CD14-positive monocyte (primary cell): ENCODE measurements around the gene NUP214. TPM values are rescaled to one million over a fixed set of nuclear protein-coding genes. Genes with fewer than 3 reads are reported as not detected.

Experiments
- DNase-seq, 3 donors: peaks; one replicate each; pipeline ENCODE4 v3.0.0-alpha.2; 2011 to 2022
- H2AFZ ChIP-seq: 2 replicates; pipeline ENCODE4 v1.6.0; 2012; ENCODE audit warnings: mild to moderate bottlenecking, low read depth, low read length, inconsistent platforms; ENCODE audit not compliant: insufficient read depth, poor library complexity, severe bottlenecking
- H3K27ac ChIP-seq, 2 donors: 1 replicate in 1 of 2; 2 replicates in 1 of 2; pipeline ENCODE4 v1.5.1; 2012 to 2013; ENCODE audit warnings: low read length in 2 of 2, control low read depth in 1 of 2, inconsistent platforms in 1 of 2, low read depth in 1 of 2, mild to moderate bottlenecking in 1 of 2
- H3K27me3 ChIP-seq, 2 donors: one replicate each; pipeline versions ENCODE4 v1.6.0 to v1.6.1; 2011 to 2013; ENCODE audit warnings: low read length in 2 of 2; ENCODE audit not compliant: control insufficient read depth in 2 of 2, insufficient read depth in 2 of 2
- H3K36me3 ChIP-seq, 2 donors: replicated peaks in 1 of 2; 1 replicate in 1 of 2; 2 replicates in 1 of 2; pipeline versions ENCODE4 v1.5.1 to v1.6.1; 2012 to 2013; ENCODE audit warnings: low read length in 2 of 2, control low read depth in 1 of 2, inconsistent platforms in 1 of 2, mild to moderate bottlenecking in 1 of 2; ENCODE audit not compliant: insufficient read depth in 2 of 2, control insufficient read depth in 1 of 2
- H3K4me1 ChIP-seq, 2 donors: 1 replicate in 1 of 2; 2 replicates in 1 of 2; pipeline versions ENCODE4 v1.5.1 to v1.6.1; 2012 to 2013; ENCODE audit warnings: low read length in 2 of 2, control low read depth in 1 of 2, inconsistent platforms in 1 of 2, mild to moderate bottlenecking in 1 of 2, moderate library complexity in 1 of 2; ENCODE audit not compliant: insufficient read depth in 2 of 2, control insufficient read depth in 1 of 2
- H3K4me2 ChIP-seq: replicated peaks from 2 replicates; pipeline ENCODE3; 2012; ENCODE audit warnings: low read length, moderate library complexity, mild to moderate bottlenecking; ENCODE audit not compliant: poor library complexity, severe bottlenecking; ENCODE audit errors: extremely low read depth
- H3K4me3 ChIP-seq, 3 experiments: fragments of 200-600 bp in 1 of 3; sonication (generic) in 1 of 3; replicated peaks in 1 of 3; 1 replicate in 2 of 3; 2 replicates in 1 of 3; pipeline ENCODE4 v1.5.1; 2011 to 2013; ENCODE audit warnings: low read length in 3 of 3, mild to moderate bottlenecking in 3 of 3, control low read depth in 2 of 3, low read depth in 2 of 3, inconsistent platforms in 1 of 3, moderate library complexity in 1 of 3
- H3K79me2 ChIP-seq: 2 replicates; pipeline ENCODE4 v1.6.0; 2012; ENCODE audit warnings: mild to moderate bottlenecking, control low read depth, inconsistent platforms, low read length, moderate library complexity; ENCODE audit not compliant: insufficient read depth
- H3K9ac ChIP-seq: 2 replicates; pipeline ENCODE4 v1.6.0; 2017; ENCODE audit warnings: low read length, mild to moderate bottlenecking; ENCODE audit not compliant: insufficient read depth, poor library complexity, severe bottlenecking
- H3K9me3 ChIP-seq, 2 donors: replicated peaks in 1 of 2; 1 replicate in 1 of 2; 2 replicates in 1 of 2; pipeline versions ENCODE4 v1.5.1 to v1.6.1; 2012 to 2013; ENCODE audit warnings: low read length in 2 of 2, control low read depth in 1 of 2; ENCODE audit not compliant: control insufficient read depth in 1 of 2, insufficient read depth in 1 of 2
- H4K20me1 ChIP-seq: 2 replicates; pipeline ENCODE4 v1.6.0; 2012; ENCODE audit warnings: mild to moderate bottlenecking, low read length, control low read depth, moderate library complexity; ENCODE audit not compliant: insufficient read depth
- H3K27ac Mint-ChIP-seq, 7 donors: one replicate each; pipeline ENCODE4 v1.8.0; 2020; ENCODE audit warnings: mild to moderate bottlenecking in 7 of 7, mixed read lengths in 7 of 7, moderate library complexity in 6 of 7, inconsistent platforms in 2 of 7
- H3K27me3 Mint-ChIP-seq, 3 donors: one replicate each; pipeline ENCODE4 v1.8.0; 2021 to 2022; ENCODE audit warnings: low read depth in 3 of 3, mild to moderate bottlenecking in 3 of 3, mixed read lengths in 3 of 3, moderate library complexity in 3 of 3, inconsistent platforms in 1 of 3
- H3K36me3 Mint-ChIP-seq, 2 donors: one replicate each; pipeline ENCODE4 v1.8.0; 2020; ENCODE audit warnings: mixed read lengths in 2 of 2, inconsistent platforms in 1 of 2, mild to moderate bottlenecking in 1 of 2
- H3K4me1 Mint-ChIP-seq: one replicate; pipeline ENCODE4 v1.8.0; 2020; ENCODE audit warnings: mild to moderate bottlenecking, mixed read lengths
- H3K4me3 Mint-ChIP-seq, 2 donors: one replicate each; pipeline ENCODE4 v1.8.0; 2020; ENCODE audit warnings: mild to moderate bottlenecking in 2 of 2, mixed read lengths in 2 of 2, moderate library complexity in 1 of 2
- H3K9me3 Mint-ChIP-seq, 7 donors: one replicate each; pipeline ENCODE4 v1.8.0; 2020 to 2022; ENCODE audit warnings: mixed read lengths in 7 of 7, mild to moderate bottlenecking in 6 of 7, moderate library complexity in 6 of 7, inconsistent platforms in 2 of 7
- WGBS: methylation state at CpG from one replicate; pipeline ENCODE4 v1.1.5; 2013; ENCODE audit warnings: missing lambda C conversion rate; ENCODE audit not compliant: insufficient coverage; 5-methylcytosine and 5-hydroxymethylcytosine counted together
- intact Hi-C, 2 donors: fragments of 100-400 bp; cut with micrococcal nuclease; formaldehyde crosslinking; loops; one replicate each; pipeline versions ENCODE4 v1.15.0 to v1.15.1; 2023
- polyA plus RNA-seq, 3 donors: library from polyadenylated mRNA; depleted of rRNA in 1 of 3; unstranded in 2 of 3; stranded (reverse) in 1 of 3; fragments of 300-500 nt in 2 of 3; fragments of >200 nt in 1 of 3; fragmentation: Illumina TruSeq in 2 of 3; gene quantifications; 1 replicate in 2 of 3; 2 replicates in 1 of 3; pipeline ENCODE4 v1.2.3, GENCODE V29; 2012 to 2021
- TF ChIP-seq, protein P1 (sequence below): fragments of 200-600 bp; IDR thresholded peaks from one replicate; pipeline ENCODE4 v1.8.0; 2022; ENCODE audit warnings: antibody characterized with exemption, mild to moderate bottlenecking

Gene NUP214
- polyA plus RNA-seq, 3 donors, result 94.9 to 329 (median 214) TPM

GRCh38 chr9:131178382-131178781 lies 53.0 kb downstream of the NUP214 start:
- no peak overlapping the region for H3K4me2 ChIP-seq
- DNase-seq, result peak; percentile 50 to 69 (median 65)
- no peaks in the 10 kb centered on the region for H3K9me3 ChIP-seq
- H3K79me2 ChIP-seq, result peaks cover 4% of the 10 kb centered on the region
- no peaks in the 10 kb centered on the region for H3K27me3 ChIP-seq
- H3K27ac ChIP-seq, result no peak overlapping the region
- H3K27me3 Mint-ChIP-seq, result peaks cover 0 to 2% (median 0%) of the 10 kb centered on the region in 3 donors
- peaks cover 15% of the 10 kb centered on the region for H3K4me1 Mint-ChIP-seq
- intact Hi-C loops, result loop anchor here (1.0 kb wide), 1 partner anchor 158 kb away; no protein-coding TSS in a partner anchor
- H3K27ac Mint-ChIP-seq, result no peak overlapping the region
- peaks cover 76 to 88% of the 10 kb centered on the region in 2 donors for H3K36me3 Mint-ChIP-seq
- no peak overlapping the region for H3K9ac ChIP-seq
- no peaks in the 10 kb centered on the region for H4K20me1 ChIP-seq
- WGBS, result no CpG with 5 or more reads among the region's 4 CpGs
- H3K4me1 ChIP-seq, result peaks cover 0 to 6% of the 10 kb centered on the region in 2 donors
- TF ChIP-seq, protein P1, sequence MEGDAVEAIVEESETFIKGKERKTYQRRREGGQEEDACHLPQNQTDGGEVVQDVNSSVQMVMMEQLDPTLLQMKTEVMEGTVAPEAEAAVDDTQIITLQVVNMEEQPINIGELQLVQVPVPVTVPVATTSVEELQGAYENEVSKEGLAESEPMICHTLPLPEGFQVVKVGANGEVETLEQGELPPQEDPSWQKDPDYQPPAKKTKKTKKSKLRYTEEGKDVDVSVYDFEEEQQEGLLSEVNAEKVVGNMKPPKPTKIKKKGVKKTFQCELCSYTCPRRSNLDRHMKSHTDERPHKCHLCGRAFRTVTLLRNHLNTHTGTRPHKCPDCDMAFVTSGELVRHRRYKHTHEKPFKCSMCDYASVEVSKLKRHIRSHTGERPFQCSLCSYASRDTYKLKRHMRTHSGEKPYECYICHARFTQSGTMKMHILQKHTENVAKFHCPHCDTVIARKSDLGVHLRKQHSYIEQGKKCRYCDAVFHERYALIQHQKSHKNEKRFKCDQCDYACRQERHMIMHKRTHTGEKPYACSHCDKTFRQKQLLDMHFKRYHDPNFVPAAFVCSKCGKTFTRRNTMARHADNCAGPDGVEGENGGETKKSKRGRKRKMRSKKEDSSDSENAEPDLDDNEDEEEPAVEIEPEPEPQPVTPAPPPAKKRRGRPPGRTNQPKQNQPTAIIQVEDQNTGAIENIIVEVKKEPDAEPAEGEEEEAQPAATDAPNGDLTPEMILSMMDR, result peak; percentile 99
- H3K4me3 ChIP-seq, result no peak overlapping the region
- H3K36me3 ChIP-seq, result peaks cover 67 to 97% of the 10 kb centered on the region in 2 donors
- H3K4me3 Mint-ChIP-seq, result no peak overlapping the region
- no peaks in the 10 kb centered on the region for H3K9me3 Mint-ChIP-seq
- no peak overlapping the region for H2AFZ ChIP-seq

- peaks cover 4% of the 10 kb centered on the region for H3K79me2 ChIP-seq
- WGBS, result no CpG with 5 or more reads among the region's 1 CpG
- peaks cover 15% of the 10 kb centered on the region for H3K4me1 Mint-ChIP-seq
- H3K27ac Mint-ChIP-seq, result peak overlapping the region in 1 of 7 donors; percentile 68
- H3K9ac ChIP-seq, result no peak overlapping the region
- TF ChIP-seq, protein P1, result no peak
- no peaks in the 10 kb centered on the region for H4K20me1 ChIP-seq
- H3K4me2 ChIP-seq, result no peak overlapping the region
- intact Hi-C loops, result loop anchor here (1.0 kb wide), 1 partner anchor 157 kb away; no protein-coding TSS in a partner anchor
- no peak overlapping the region for H2AFZ ChIP-seq
- H3K4me3 ChIP-seq, result no peak overlapping the region
- H3K36me3 ChIP-seq, result peaks cover 66 to 97% of the 10 kb centered on the region in 2 donors
- H3K4me1 ChIP-seq, result peaks cover 0 to 6% of the 10 kb centered on the region in 2 donors
- H3K4me3 Mint-ChIP-seq, result no peak overlapping the region
- peaks cover 73 to 84% of the 10 kb centered on the region in 2 donors for H3K36me3 Mint-ChIP-seq
- no peaks in the 10 kb centered on the region for H3K27me3 ChIP-seq
- no peaks in the 10 kb centered on the region for H3K9me3 ChIP-seq
- peaks cover 0 to 2% (median 0%) of the 10 kb centered on the region in 3 donors for H3K27me3 Mint-ChIP-seq
- H3K9me3 Mint-ChIP-seq, result no peaks in the 10 kb centered on the region
- no peak overlapping the region for H3K27ac ChIP-seq
- no peak for DNase-seq
Observed at GRCh38 chr9:131178926-131179325, 53.5 kb downstream of the NUP214 start.
